Lung (tissue), 12 donors: ENCODE results near the gene SLC16A13. TPM values are rescaled to one million over a fixed set of nuclear protein-coding genes. Genes with fewer than 3 reads are reported as not detected.

Experiments
- ATAC-seq: fragments of 200-7000 bp; cut with Tn5 transposase; one replicate; pipeline ENCODE4 v1.9.1; 2020; ENCODE audit warnings: moderate number of reproducible peaks; ENCODE audit not compliant: insufficient read depth, low FRiP score
- DNase-seq, 3 donors: peaks; one replicate each; pipeline ENCODE4 v3.0.0-alpha.2; 2013 to 2017
- H3K27ac ChIP-seq, 2 donors: one replicate each; pipeline ENCODE4 v1.5.1; 2013; ENCODE audit warnings: mild to moderate bottlenecking in 2 of 2, moderate library complexity in 2 of 2, control low read depth in 1 of 2, inconsistent platforms in 1 of 2, low read depth in 1 of 2, low read length in 1 of 2
- H3K27me3 ChIP-seq, 3 donors: one replicate each; pipeline ENCODE4 v1.5.1; 2013; ENCODE audit warnings: low read length in 2 of 3; ENCODE audit not compliant: control insufficient read depth in 3 of 3, insufficient read depth in 3 of 3
- H3K36me3 ChIP-seq, 4 donors: one replicate each; pipeline ENCODE4 v1.5.1; 2013; ENCODE audit warnings: low read length in 4 of 4, mild to moderate bottlenecking in 1 of 4, moderate library complexity in 1 of 4; ENCODE audit not compliant: control insufficient read depth in 4 of 4, insufficient read depth in 4 of 4
- H3K4me1 ChIP-seq, 5 donors: one replicate each; pipeline ENCODE4 v1.5.1; 2013; ENCODE audit warnings: low read length in 5 of 5, mild to moderate bottlenecking in 2 of 5, moderate library complexity in 1 of 5; ENCODE audit not compliant: control insufficient read depth in 5 of 5, insufficient read depth in 5 of 5
- H3K4me3 ChIP-seq: one replicate; pipeline ENCODE4 v1.5.1; 2013; ENCODE audit warnings: mild to moderate bottlenecking, control low read depth, moderate library complexity
- H3K9ac ChIP-seq, 2 donors: one replicate each; pipeline ENCODE4 v1.5.1; 2013; ENCODE audit warnings: low read length in 2 of 2, control low read depth in 1 of 2; ENCODE audit not compliant: insufficient read depth in 1 of 2
- H3K9me3 ChIP-seq, 4 donors: one replicate each; pipeline ENCODE4 v1.5.1; 2013; ENCODE audit warnings: low read length in 3 of 4, mild to moderate bottlenecking in 1 of 4, moderate library complexity in 1 of 4; ENCODE audit not compliant: control insufficient read depth in 4 of 4, insufficient read depth in 3 of 4
- CTCF ChIP-seq: IDR thresholded peaks from 2 replicates; pipeline ENCODE4 v1.5.1; 2012; ENCODE audit warnings: mild to moderate bottlenecking; ENCODE audit errors: control extremely low read depth, extremely low read depth
- WGBS, 2 donors: extraction: QIAGEN DNeasy Blood & Tissue Kit; methylation state at CpG; one replicate each; pipeline ENCODE4 v1.1.7; 2013; 5-methylcytosine and 5-hydroxymethylcytosine counted together
- polyA plus RNA-seq, 2 donors: library from polyadenylated mRNA; stranded (reverse); fragments of 200-250 nt; gene quantifications; one replicate each; pipeline ENCODE4 v1.2.1, GENCODE V29; 2013
- total RNA-seq, 2 donors: library from RNA; depleted of rRNA in 1 of 2; stranded (reverse); fragments of >200 nt in 1 of 2; gene quantifications; one replicate each; pipeline ENCODE4 v1.2.1, GENCODE V29; 2014 to 2021
- donor health status: control.
- donor health status: control.
- donor health status: Bipolar disorder and iron deficiency.
- donor health status: healthy.
- donor health status: DM: yes; HTN: yes; CAD: no.

SLC16A13 gene
- total and polyA plus RNA-seq, 4 donors, result 1.3 to 23.6 (median 6.3) TPM

GRCh38 chr17:7004398-7005253 lies 31.2 kb upstream of the SLC16A13 start:
- Histone ChIP-seq H3K9ac (no peak overlapping the region), H3K4me1 (no peaks in the 10 kb centered on the region), H3K9me3 (no peaks in the 10 kb centered on the region), H3K27ac (no peak overlapping the region), H3K4me3 (no peak overlapping the region), H3K36me3 (peaks cover 10 to 36% (median 23%) of the 10 kb centered on the region in 4 donors), H3K27me3 (no peaks in the 10 kb centered on the region)
- ATAC-seq (peak; percentile 71), DNase-seq (peak in 2 of 3 donors; percentile 74 to 86)
- 88 to 91% methylated on average over 2 of the region's 2 CpGs for WGBS, 2 donors
- peak; percentile 46 for TF ChIP-seq CTCF

DNA sequence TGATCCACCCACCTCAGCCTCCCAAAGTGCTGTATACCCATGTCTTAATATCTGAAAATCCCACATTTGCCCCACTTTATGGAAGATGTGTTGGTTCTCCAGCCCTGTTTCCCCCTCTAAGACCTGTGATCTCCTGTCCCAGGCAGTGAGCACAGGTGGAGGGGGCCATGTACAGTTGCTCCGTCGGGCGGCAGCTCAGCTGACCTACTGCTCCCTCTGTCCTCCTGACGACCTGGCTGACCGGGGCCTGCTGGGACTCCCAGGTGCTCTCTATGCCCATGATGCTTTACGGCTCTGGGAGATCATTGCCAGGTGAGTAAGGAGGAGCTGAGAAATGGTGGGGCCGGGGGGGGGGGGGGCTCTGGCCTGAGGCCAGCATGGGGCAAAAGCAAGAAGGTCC lies 30.1 kb upstream of the SLC16A13 start:
- Histone ChIP-seq H3K4me1 (peaks cover 0 to 4% (median under 1%) of the 10 kb centered on the region in 5 donors), H3K9ac (no peak overlapping the region), H3K4me3 (no peak overlapping the region), H3K36me3 (peaks cover 10 to 29% (median 22%) of the 10 kb centered on the region in 4 donors), H3K27me3 (no peaks in the 10 kb centered on the region), H3K9me3 (no peaks in the 10 kb centered on the region), H3K27ac (no peak overlapping the region)
- ATAC-seq (no peak), DNase-seq (no peak)
- TF ChIP-seq CTCF, result no peak
- WGBS, 2 donors, result 79 to 92% methylated on average over 6 to 7 of the region's 7 CpGs

- ATAC-seq (no peak), DNase-seq (no peak)
- Histone ChIP-seq H3K27me3 (no peaks in the 10 kb centered on the region), H3K4me3 (no peak overlapping the region), H3K27ac (no peak overlapping the region), H3K9me3 (no peaks in the 10 kb centered on the region), H3K9ac (no peak overlapping the region), H3K36me3 (peaks cover 6 to 19% (median 11%) of the 10 kb centered on the region in 4 donors), H3K4me1 (peaks cover 0 to 17% (median 2%) of the 10 kb centered on the region in 5 donors)
- TF ChIP-seq CTCF, result no peak
- WGBS, 2 donors, result 82 to 93% methylated on average over 2 of the region's 2 CpGs
Measured at GRCh38 chr17:7007143-7007542, 28.7 kb upstream of the SLC16A13 start.
